SIG-M5 (cell line): Measurements from ENCODE around the gene BCKDK.
A peak's percentile ranks its signal among the peaks of the same experiment; 100 is the strongest.
"Not testable (repeated sequence)": the region's sequence is repeated elsewhere in the genome, so short reads cannot be mapped to it uniquely, and the experiment has no call there.

Experiments used
- DNase-seq: peaks from one replicate; lab custom pipeline; 2025; lab: John Stamatoyannopoulos, UW

The BCKDK gene

GRCh38 chr16:31120129-31120528, 11.9 kb downstream of the BCKDK start:
- no peak for DNase-seq

- no peak for DNase-seq
Measured at GRCh38 chr16:31125844-31126243, 17.7 kb downstream of the BCKDK start.

GRCh38 chr16:31127182-31127581, 19.0 kb downstream of the BCKDK start:
- DNase-seq, result no peak

GRCh38 chr16:31128711-31129567, 20.8 kb downstream of the BCKDK start:
- DNase-seq, result peak; percentile 47

- no peak for DNase-seq
Measured at GRCh38 chr16:31129568-31130335, 21.6 kb downstream of the BCKDK start.

- DNase-seq, result no peak
Measured at GRCh38 chr16:31130336-31130891, 22.2 kb downstream of the BCKDK start.

- DNase-seq, result no peak
Measured at GRCh38 chr16:31130899-31131298, 22.7 kb downstream of the BCKDK start.

GRCh38 chr16:31131416-31131815, 23.2 kb downstream of the BCKDK start:
- no peak for DNase-seq

- no peak for DNase-seq
Measured at GRCh38 chr16:31131841-31132271, 23.7 kb downstream of the BCKDK start.

GRCh38 chr16:31132303-31132979, 24.3 kb downstream of the BCKDK start:
- DNase-seq, result no peak

GRCh38 chr16:31133046-31133501, 24.9 kb downstream of the BCKDK start:
- no peak for DNase-seq

- DNase-seq, result no peak
Measured at GRCh38 chr16:31134091-31134571, 25.9 kb downstream of the BCKDK start.

- no peak for DNase-seq
Measured at GRCh38 chr16:31134625-31135534, 26.7 kb downstream of the BCKDK start.

GRCh38 chr16:31135535-31136286, 27.5 kb downstream of the BCKDK start, which contains the start of gene PRSS8:
TSS of gene PRSS8 (minus strand) at chr16:31135727. CDS start at chr16:31135498, 229 bp downstream.
- no peak for DNase-seq

GRCh38 chr16:31136287-31136662, 28.1 kb downstream of the BCKDK start:
- no peak for DNase-seq

- not testable (repeated sequence) for DNase-seq
Measured at GRCh38 chr16:31136822-31137499, 28.8 kb downstream of the BCKDK start.

GRCh38 chr16:31138621-31139578, 30.7 kb downstream of the BCKDK start:
- DNase-seq, result no peak

GRCh38 chr16:31141071-31141469, 32.9 kb downstream of the BCKDK start:
- DNase-seq, result not testable (repeated sequence)
